ENCODE measurements around the gene FLCN.
A peak's percentile ranks its signal among the peaks of the same experiment; 100 is the strongest.
"Not testable (repeated sequence)": the region's sequence is repeated elsewhere in the genome, so short reads cannot be mapped to it uniquely, and the experiment has no call there.

The FLCN gene

GRCh38 chr17:17206913-17207335 lies 30.0 kb downstream of the FLCN start:
- no peak for DNase-seq (ENCODE audit: low read depth)

- peak; percentile 8 for DNase-seq (ENCODE audit: low read depth)
Observed at GRCh38 chr17:17206124-17206912, 30.6 kb downstream of the FLCN start, which contains the start of gene PLD6. Gene PLD6 (minus strand): TSS chr17:17206333. CDS start chr17:17206286, 47 bp downstream.

- peak; percentile 13 for DNase-seq (ENCODE audit: low read depth)
Observed at GRCh38 chr17:17205368-17206123, 31.4 kb downstream of the FLCN start.

GRCh38 chr17:17204635-17205231 lies 32.2 kb downstream of the FLCN start:
- DNase-seq (ENCODE audit: low read depth): no peak

- no peak for DNase-seq (ENCODE audit: low read depth)
Observed at GRCh38 chr17:17204041-17204591, 32.9 kb downstream of the FLCN start.

- no peak for DNase-seq (ENCODE audit: low read depth)
Observed at GRCh38 chr17:17203173-17203730, 33.7 kb downstream of the FLCN start.

- no peak for DNase-seq (ENCODE audit: low read depth)
Observed at GRCh38 chr17:17201907-17202306, 35.1 kb downstream of the FLCN start.

- DNase-seq (ENCODE audit: low read depth): no peak
Observed at GRCh38 chr17:17201271-17201670, 35.7 kb downstream of the FLCN start.

- DNase-seq (ENCODE audit: low read depth): no peak
Observed at GRCh38 chr17:17200831-17201230, 36.1 kb downstream of the FLCN start.

GRCh38 chr17:17200311-17200710 lies 36.7 kb downstream of the FLCN start:
- DNase-seq (ENCODE audit: low read depth): no peak

GRCh38 chr17:17198281-17198680 lies 38.7 kb downstream of the FLCN start:
- no peak for DNase-seq (ENCODE audit: low read depth)

GRCh38 chr17:17196776-17197175 lies 40.2 kb downstream of the FLCN start:
- DNase-seq (ENCODE audit: low read depth): peak; percentile 6

GRCh38 chr17:17195466-17195865 lies 41.5 kb downstream of the FLCN start:
- DNase-seq (ENCODE audit: low read depth): not testable (repeated sequence)

- no peak for DNase-seq (ENCODE audit: low read depth)
Observed at GRCh38 chr17:17191961-17192381, 45.0 kb downstream of the FLCN start.

GRCh38 chr17:17191346-17191792 lies 45.6 kb downstream of the FLCN start:
- peak; percentile 37 for DNase-seq (ENCODE audit: low read depth)

- no peak for DNase-seq (ENCODE audit: low read depth)
Observed at GRCh38 chr17:17190188-17190587, 46.8 kb downstream of the FLCN start.

GRCh38 chr17:17189559-17189958 lies 47.4 kb downstream of the FLCN start:
- no peak for DNase-seq (ENCODE audit: low read depth)

- DNase-seq (ENCODE audit: low read depth): no peak
Observed at GRCh38 chr17:17188586-17188985, 48.4 kb downstream of the FLCN start.

- DNase-seq (ENCODE audit: low read depth): no peak
Observed at GRCh38 chr17:17186551-17187505, 50.1 kb downstream of the FLCN start.

GRCh38 chr17:17186051-17186450 lies 50.9 kb downstream of the FLCN start:
- DNase-seq (ENCODE audit: low read depth): no peak

Measured in stromal cell of bone marrow (primary cell).